HG02840 (cell line): Measurements from ENCODE around the gene LMBRD2.
"Not testable (repeated sequence)": the region's sequence is repeated elsewhere in the genome, so short reads cannot be mapped to it uniquely, and the experiment has no call there.

Source experiments
- ATAC-seq: cut with Tn5 transposase; IDR thresholded peaks from one replicate; pipeline ENCODE4 v1.9.1; 2021; ENCODE audit warnings: mild to moderate bottlenecking, moderate library complexity, moderate number of reproducible peaks; ENCODE audit not compliant: unreplicated experiment, low FRiP score

The LMBRD2 gene

DNA sequence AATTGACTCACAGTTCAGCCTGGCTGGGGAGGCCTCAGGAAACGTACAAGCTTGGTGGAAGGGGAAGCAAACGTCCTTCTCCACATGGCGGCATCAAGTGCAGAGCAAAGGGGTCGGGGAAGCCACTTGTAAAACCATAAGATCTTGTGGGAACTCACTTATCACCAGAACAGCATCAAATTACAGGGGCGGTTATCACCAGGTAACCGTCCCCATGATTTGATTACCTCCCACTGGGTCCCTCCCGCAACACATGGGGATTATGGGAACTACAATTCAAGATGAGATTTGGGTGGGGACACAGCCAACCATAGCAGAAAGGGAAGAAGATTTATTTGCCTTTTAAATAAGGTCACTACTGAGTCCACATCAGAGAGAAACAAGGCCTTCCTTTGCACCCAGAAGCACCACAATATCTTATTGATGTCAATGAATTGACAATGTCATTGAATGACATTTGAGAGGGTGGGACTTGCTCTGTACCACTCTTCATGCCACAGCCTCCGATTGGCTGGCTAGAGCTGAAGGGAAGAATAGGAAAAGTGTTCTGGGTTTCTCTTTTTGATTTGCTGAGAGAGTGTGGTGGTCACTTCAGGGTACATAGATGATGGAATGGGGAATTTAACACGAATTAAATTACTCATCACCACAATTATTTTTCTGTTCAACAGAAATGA, 11.3 kb upstream of the LMBRD2 start:
- no peak for ATAC-seq

GRCh38 chr5:36161361-36161760, 9.7 kb upstream of the LMBRD2 start:
- no peak for ATAC-seq

- ATAC-seq: no peak
Measured at GRCh38 chr5:36160617-36161016, 8.9 kb upstream of the LMBRD2 start.

- no peak for ATAC-seq
Measured at GRCh38 chr5:36158144-36158543, 6.5 kb upstream of the LMBRD2 start.

- no peak for ATAC-seq
Measured at GRCh38 chr5:36156619-36157018, 4.9 kb upstream of the LMBRD2 start.

- no peak for ATAC-seq
Measured at GRCh38 chr5:36156121-36156601, 4.5 kb upstream of the LMBRD2 start.

DNA sequence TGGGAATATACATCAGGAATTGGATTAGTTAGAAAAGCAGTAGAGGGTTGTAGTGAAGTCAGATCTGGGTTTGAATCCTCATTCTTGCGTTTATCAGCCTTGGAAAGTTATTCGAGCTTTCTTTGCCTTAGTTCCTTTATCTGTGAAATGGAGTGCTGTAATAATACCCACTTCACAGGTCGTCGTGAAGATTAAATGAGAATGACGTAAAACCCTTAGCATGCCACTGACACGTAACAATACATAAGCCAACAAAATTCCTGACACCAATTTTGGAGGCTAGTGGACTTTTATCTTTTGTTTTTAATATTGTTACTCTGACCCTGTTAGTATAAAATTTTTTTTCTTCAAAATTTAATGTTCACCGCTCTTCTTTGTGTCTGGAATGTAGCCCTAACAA, 3.6 kb upstream of the LMBRD2 start:
- ATAC-seq: no peak

GRCh38 chr5:36153726-36154125, 2.0 kb upstream of the LMBRD2 start:
- ATAC-seq: no peak

DNA sequence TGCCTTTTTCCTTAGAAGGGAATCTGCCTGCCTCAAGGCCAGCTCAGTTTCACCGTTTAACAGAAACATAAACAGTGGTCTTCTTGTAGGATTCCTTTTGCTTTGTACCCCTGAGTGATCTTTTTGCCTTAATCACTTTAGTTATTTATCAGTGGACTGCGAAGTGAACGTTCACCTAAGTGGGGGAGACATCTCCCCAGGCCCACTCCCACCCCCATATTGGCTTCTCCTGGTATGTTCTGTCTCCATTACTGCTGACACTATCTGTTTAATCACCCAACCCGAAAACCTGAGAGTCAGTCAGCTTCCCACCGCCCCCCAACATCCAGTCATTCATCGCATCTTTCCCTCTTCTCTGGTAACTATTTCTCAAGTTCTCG, 1.6 kb upstream of the LMBRD2 start:
- ATAC-seq: no peak

- peak; percentile 6 for ATAC-seq
Measured at GRCh38 chr5:36152324-36153297, 924 bp upstream of the LMBRD2 start.

DNA sequence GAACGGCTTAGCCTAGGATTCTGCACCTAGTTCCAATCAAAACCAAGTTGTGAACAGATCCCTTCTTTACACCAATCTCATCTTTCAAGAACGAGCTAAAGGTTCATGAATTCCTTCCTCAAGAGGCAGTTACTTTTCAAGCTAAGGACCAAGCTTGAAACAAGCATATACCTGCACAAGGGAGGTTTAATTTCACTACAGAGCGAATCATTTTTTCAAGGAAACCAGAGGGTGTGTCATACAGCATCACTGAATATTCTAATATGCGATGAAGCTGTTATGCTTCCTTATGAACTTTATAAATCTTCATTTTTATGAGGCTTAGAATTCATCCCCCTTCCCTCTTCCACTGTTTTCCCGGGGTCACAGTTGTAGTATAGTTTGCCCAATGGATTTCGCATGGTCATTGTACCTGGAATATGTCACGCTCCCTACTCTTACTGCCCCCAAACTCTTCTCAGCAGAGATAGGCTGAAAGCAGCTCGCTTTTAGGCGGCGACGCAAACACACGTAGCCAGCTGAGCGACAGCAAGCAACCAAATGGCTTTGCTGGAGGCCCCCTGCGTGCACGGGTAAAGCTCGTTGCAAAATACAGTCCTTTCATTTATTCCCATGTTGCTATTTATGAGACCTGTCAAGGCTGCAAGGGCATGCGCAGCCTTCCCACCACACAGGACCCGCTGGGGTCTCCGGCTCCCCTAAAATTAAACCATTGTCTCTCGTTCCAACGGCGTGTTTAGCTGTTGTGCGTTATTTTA, 832 bp downstream of the LMBRD2 start:
- peak; percentile 24 for ATAC-seq

DNA sequence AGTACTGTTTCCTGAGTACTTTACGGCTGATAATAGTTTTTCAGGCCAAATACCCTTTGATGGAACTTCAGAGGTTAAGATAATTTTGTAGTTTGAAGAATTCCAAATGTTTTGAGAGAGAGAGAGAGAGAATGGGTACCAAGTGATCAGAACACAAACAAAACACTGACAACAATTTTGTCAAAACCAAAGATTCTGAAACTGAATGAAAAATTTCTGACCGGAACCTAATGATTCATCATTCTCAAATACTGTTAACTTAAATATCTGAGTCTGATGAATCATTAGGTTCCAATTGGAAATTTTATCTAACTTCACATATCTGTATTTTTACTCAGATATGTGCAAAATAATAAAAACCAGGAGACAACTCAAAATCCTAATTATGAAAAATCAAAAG, 4.0 kb downstream of the LMBRD2 start:
- no peak for ATAC-seq

DNA sequence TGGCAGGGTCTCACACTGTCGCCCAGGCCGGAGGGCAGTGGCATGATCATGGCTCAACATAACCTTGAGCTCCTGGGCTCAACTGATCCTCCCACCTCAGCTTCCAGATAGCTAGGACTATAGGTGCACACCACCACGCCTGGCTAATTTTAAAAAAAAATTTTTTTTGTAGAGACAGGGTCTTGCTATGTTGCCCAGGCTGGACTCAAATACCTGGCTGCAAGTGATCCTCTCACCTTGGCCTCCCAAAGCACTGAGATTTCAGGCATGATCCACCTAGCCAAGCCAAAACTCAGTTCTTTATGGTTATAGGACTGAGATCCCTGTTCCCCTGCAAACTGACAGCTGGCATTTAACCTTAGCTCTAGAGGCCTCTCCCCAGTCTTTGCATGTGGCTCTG, 5.3 kb downstream of the LMBRD2 start:
- no peak for ATAC-seq

DNA sequence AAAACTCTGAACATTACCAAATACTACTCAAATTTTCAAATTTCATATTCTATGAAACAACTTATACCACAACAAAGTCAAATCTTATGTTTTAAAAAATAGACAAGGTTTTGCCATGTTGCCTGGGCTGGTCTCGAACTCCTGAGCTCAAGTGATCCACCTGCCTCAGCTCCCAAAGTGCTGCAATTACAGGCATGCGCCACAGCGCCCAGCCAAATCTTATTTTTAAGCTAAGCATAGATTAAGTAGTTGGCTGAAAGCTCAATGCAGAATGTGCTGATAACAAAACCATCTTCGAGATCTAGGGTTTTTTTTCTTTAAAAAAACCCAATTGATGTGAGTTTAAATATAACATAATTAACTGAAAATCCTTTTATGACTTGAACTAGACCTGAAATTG, 6.4 kb downstream of the LMBRD2 start:
- ATAC-seq: no peak

DNA sequence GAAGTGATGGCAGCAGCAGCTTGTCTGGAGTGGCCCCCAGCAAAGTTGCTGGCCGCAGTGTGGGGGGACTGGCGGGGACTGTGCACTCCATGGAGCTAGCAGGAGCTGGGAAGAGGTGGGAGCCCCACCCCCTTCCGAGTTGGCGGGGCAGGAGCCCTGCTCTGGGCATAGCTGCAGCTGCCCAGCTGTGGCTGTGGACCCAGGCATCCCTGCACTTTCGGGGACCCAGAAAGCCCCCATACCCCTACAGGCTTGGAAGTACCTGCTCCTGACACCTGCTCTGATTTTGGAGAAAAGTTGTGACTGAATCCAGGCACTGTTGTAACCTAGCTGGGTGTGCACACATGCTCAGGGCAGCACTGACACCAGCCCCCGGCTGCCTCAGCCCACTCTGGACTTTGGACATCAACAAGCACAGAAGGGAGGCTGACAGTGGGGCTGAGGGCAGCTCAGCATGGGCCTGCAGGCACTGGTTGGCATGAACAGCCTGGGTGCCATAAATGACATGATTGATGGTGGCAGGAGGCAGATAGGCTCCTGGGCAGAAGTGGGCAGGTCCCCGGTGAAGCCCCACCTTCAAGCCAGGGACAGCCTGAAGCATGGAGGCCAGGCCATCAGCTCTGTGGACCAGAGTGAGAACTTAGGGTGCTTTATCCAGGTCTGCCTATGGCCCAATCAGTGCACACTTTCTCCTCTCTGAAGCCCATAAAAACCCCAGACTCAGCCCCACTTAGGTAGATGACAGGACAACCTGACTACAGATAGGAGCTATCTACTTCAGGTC, 12.6 kb downstream of the LMBRD2 start:
- no peak for ATAC-seq

DNA sequence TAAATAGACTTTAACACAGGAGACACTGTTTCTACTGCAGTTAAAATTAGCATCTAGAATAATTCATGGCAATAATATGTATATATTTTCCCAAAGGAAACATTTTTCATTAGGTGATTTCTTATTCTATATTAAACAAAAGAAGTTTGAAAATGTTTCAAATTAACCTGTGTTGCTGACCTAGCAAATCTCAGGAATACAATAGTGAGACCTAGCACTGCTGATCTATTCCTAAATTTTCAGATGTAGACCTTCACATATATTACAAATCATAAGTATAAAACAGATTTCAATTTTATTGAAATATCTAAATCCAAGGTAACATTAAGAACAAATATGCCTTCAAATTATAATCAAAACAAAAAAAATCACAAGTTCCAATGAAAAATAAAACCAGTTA, 15.1 kb downstream of the LMBRD2 start:
- no peak for ATAC-seq

GRCh38 chr5:36135988-36136387, 15.7 kb downstream of the LMBRD2 start:
- ATAC-seq: no peak

DNA sequence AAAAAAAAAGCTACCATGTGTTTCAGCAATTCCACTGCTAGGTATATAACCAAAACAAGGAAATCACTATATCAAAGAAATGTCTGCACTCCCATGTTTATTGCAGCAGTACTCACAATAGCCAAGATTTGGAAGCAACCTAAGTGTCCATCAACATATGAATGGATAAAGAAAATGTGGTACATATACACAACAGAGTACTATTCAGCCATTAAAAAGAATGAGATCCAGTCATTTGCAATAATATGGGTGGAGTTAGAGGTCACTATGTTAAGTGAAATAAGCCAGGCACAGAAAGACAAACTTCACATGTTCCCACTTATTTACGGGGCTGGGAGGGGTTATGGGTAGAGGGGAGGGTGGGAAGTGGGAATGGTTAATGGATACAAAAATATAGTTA, 18.7 kb downstream of the LMBRD2 start:
- ATAC-seq: not testable (repeated sequence)

DNA sequence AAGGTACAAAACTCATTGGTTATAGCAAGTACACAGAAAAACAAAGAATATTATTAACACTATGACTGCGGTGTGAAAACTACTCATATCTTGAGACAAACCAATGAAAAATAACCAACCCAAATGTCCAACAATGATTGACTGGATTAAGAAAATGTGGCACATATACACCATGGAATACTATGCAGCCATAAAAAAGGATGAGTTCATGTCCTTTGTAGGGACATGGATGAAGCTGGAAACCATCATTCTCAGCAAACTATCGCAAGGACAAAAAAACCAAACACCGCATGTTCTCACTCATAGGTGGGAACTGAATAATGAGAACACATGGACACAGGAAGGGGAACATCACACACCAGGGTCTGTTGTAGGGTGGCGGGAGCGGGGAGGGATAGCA, 22.0 kb downstream of the LMBRD2 start:
- not testable (repeated sequence) for ATAC-seq

GRCh38 chr5:36128795-36129194, 22.9 kb downstream of the LMBRD2 start:
- no peak for ATAC-seq
